HL-60 (cell line): Measurements from ENCODE around the gene PTPRC.

Source experiments
- DNase-seq, 2 experiments: peaks; one replicate each; pipeline ENCODE4 v3.0.0-alpha.2; 2010 to 2020; ENCODE audit warnings: low read depth in 1 of 2, low spot score in 1 of 2
- H3K27ac ChIP-seq: fragments of 250-450 bp; sonication (Bioruptor Pico); replicated peaks from 2 replicates; pipeline ENCODE4 v1.5.1; 2020; ENCODE audit warnings: mild to moderate bottlenecking, moderate library complexity
- H3K27me3 ChIP-seq: fragments of 250-450 bp; sonication (Bioruptor Pico); 2 replicates; pipeline ENCODE4 v1.5.1; 2021; ENCODE audit warnings: mild to moderate bottlenecking, moderate library complexity; ENCODE audit not compliant: insufficient read depth, poor library complexity, severe bottlenecking
- H3K4me3 ChIP-seq: replicated peaks from 2 replicates; pipeline ENCODE4 v1.5.1; 2011; ENCODE audit warnings: mild to moderate bottlenecking, control low read depth, low read length; ENCODE audit not compliant: insufficient read depth
- GABPA ChIP-seq: IDR thresholded peaks from 2 replicates; pipeline ENCODE4 v1.6.1; 2012; ENCODE audit warnings: low read depth
- POLR2AphosphoS5 ChIP-seq: IDR thresholded peaks from 2 replicates; pipeline ENCODE4 v1.6.1; 2012; ENCODE audit warnings: low read depth
- SPI1 ChIP-seq: IDR thresholded peaks from 2 replicates; pipeline ENCODE4 v1.6.1; 2012; ENCODE audit warnings: low read depth, mild to moderate bottlenecking, borderline replicate concordance
- TF ChIP-seq, protein P1 (sequence below): IDR thresholded peaks from one replicate; pipeline ENCODE4 v1.5.1; 2011; ENCODE audit warnings: low read length, control low read depth, inconsistent platforms; ENCODE audit not compliant: insufficient read depth
- TF ChIP-seq, protein P2 (sequence below): IDR thresholded peaks from 2 replicates; pipeline ENCODE4 v1.6.1; 2012; ENCODE audit warnings: low read depth; ENCODE audit not compliant: insufficient replicate concordance

PTPRC gene

DNA sequence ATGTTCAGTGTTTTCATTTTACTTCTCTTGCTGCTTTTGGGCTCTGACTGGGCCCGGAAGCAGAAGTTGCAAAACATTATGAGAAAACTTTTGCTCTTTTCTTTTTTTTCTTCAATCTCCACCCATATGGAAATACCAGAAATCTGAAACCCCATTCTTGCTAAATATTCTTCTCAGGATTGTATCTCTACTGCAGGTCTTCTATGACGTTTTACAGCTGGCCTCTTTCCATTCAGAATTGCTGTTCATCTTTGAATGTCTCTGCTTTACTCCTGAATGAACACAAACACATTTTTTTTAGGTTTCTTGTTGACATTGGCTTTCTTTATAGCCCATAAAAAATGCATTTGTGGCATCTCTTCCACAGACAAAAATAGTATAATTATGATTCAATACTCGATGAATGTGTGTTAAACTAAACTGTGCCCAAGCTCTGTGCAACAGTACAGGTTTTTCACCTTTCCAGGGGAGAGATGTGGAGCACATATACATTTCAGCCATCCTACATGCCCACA lies 18.8 kb downstream of the PTPRC start:
- H3K27ac ChIP-seq, result peak overlapping the region; percentile 65

DNA sequence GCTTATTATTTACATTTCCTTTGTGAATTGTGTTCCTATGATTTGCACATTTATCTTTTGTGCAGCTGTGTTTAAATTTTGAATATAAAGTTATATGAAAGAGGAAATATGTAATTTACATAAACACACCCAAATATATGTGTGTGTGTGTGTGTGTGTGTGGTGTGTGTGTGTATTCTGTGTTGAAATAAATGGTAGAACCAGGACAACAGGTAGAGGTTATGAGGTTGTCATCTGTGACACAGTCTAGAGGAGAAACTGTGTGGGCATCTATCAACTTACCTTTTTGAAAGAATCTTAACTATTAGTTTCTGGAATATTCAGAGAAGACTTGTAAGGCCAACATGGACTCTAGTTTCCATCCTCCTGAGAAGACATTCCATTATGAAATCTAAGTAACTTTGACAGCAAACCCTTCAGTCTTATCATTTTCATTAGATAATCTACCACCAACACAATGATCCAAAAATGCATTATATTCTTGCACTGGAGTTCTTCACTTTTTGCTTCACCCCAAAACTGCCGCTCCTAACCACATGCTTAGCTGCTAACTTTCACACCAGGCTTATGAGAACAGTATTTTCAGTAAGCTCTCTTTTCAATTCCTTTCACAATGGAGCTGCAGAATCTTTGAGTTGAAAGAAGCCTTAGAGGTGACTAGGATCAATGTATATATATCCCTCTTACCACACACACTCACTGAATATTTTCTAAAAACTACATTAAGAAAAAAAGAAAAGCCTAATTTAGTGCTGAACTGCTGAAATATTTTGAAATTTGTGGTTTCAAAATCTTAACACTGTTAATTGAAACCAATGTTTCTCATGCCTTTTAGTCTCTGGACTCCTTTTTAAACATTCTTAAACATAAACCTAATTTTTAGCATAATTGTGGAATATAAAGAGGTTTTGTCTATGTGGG lies 21.8 kb downstream of the PTPRC start:
- Histone ChIP-seq H3K27ac (peak overlapping the region; percentile 27; the same call in 1 of the 2 replicates), H3K4me3 (no peak overlapping the region), H3K27me3 (no peaks in the 10 kb centered on the region)
- no peak for DNase-seq
- no peak for TF ChIP-seq GABPA
- no peak for TF ChIP-seq POLR2AphosphoS5
- no peak for TF ChIP-seq SPI1
- TF ChIP-seq, protein P1, sequence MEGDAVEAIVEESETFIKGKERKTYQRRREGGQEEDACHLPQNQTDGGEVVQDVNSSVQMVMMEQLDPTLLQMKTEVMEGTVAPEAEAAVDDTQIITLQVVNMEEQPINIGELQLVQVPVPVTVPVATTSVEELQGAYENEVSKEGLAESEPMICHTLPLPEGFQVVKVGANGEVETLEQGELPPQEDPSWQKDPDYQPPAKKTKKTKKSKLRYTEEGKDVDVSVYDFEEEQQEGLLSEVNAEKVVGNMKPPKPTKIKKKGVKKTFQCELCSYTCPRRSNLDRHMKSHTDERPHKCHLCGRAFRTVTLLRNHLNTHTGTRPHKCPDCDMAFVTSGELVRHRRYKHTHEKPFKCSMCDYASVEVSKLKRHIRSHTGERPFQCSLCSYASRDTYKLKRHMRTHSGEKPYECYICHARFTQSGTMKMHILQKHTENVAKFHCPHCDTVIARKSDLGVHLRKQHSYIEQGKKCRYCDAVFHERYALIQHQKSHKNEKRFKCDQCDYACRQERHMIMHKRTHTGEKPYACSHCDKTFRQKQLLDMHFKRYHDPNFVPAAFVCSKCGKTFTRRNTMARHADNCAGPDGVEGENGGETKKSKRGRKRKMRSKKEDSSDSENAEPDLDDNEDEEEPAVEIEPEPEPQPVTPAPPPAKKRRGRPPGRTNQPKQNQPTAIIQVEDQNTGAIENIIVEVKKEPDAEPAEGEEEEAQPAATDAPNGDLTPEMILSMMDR, result no peak
- TF ChIP-seq, protein P2, sequence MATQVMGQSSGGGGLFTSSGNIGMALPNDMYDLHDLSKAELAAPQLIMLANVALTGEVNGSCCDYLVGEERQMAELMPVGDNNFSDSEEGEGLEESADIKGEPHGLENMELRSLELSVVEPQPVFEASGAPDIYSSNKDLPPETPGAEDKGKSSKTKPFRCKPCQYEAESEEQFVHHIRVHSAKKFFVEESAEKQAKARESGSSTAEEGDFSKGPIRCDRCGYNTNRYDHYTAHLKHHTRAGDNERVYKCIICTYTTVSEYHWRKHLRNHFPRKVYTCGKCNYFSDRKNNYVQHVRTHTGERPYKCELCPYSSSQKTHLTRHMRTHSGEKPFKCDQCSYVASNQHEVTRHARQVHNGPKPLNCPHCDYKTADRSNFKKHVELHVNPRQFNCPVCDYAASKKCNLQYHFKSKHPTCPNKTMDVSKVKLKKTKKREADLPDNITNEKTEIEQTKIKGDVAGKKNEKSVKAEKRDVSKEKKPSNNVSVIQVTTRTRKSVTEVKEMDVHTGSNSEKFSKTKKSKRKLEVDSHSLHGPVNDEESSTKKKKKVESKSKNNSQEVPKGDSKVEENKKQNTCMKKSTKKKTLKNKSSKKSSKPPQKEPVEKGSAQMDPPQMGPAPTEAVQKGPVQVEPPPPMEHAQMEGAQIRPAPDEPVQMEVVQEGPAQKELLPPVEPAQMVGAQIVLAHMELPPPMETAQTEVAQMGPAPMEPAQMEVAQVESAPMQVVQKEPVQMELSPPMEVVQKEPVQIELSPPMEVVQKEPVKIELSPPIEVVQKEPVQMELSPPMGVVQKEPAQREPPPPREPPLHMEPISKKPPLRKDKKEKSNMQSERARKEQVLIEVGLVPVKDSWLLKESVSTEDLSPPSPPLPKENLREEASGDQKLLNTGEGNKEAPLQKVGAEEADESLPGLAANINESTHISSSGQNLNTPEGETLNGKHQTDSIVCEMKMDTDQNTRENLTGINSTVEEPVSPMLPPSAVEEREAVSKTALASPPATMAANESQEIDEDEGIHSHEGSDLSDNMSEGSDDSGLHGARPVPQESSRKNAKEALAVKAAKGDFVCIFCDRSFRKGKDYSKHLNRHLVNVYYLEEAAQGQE, result no peak

More for the DNA sequence above, 18.8 kb downstream of the PTPRC start:
- Histone ChIP-seq H3K4me3 (no peak overlapping the region), H3K27me3 (no peaks in the 10 kb centered on the region)
- DNase-seq, result peak in 1 of 2 experiments; percentile 57
- TF ChIP-seq, protein P2, result no peak
- TF ChIP-seq, protein P1, result no peak
- TF ChIP-seq GABPA (0 out of 2 replicates have a peak, but pooled peaks have one; percentile 37), POLR2AphosphoS5 (no peak)

DNA sequence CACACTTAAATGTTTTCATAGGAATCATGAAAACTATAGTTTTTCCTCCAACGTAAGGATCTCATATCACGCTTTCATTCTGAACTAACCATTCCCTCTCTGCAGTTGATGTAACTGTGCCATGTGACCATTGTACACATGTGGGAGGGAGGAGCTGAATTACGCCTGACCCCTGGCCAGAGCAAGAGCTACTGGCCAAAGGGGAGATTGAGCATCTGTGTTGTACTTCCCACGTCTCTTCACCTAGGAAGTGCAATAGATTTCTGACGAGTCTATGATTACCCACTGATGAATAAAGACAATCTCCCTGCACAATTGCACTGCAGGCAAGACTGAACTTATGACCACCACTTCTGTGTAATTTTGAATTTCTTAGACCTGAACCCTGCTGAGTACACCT lies 24.0 kb downstream of the PTPRC start:
- peak overlapping the region; percentile 96; the same call in 1 of the 2 replicates for H3K27ac ChIP-seq
- TF ChIP-seq, protein P2, result no peak
- TF ChIP-seq POLR2AphosphoS5 (no peak), GABPA (no peak), SPI1 (no peak)
- TF ChIP-seq, protein P1, result no peak

More for the DNA sequence above, 24.0 kb downstream of the PTPRC start:
- no peaks in the 10 kb centered on the region for H3K27me3 ChIP-seq
- no peak overlapping the region for H3K4me3 ChIP-seq
- no peak for DNase-seq
